ENCODE results near the gene DDX24. TPM values are rescaled to one million over a fixed set of nuclear protein-coding genes. Genes with fewer than 3 reads are reported as not detected.

The DDX24 gene
- polyA plus RNA-seq, 4 donors = 121 to 173 (median 163) TPM

DNA sequence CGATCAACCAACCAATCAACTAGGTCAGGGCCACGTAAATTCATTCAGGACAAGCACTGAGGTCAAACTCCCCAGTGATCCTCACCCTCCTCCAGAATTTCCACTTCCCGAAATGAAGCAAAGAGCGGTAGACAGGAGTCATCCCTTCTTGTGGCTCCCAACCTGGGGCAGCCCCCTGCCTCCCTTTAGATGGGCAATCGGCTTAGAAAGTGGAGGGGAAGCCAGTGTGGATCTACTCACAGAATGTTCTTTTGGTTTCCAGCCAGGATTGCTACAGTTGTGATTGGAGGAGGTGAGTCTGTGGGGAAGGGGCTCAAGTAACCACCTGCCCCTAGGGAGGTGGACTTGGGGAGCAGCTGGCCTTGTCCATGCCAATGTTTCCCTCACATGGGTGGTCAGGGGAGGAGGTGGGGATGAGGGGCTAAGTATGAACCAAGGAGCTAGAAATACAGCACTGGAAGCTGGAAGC is 33.6 kb upstream of the DDX24 start:
- no peak for DNase-seq (ENCODE audit: low read depth in 4 of 4, low spot score in 3 of 4)

DNA sequence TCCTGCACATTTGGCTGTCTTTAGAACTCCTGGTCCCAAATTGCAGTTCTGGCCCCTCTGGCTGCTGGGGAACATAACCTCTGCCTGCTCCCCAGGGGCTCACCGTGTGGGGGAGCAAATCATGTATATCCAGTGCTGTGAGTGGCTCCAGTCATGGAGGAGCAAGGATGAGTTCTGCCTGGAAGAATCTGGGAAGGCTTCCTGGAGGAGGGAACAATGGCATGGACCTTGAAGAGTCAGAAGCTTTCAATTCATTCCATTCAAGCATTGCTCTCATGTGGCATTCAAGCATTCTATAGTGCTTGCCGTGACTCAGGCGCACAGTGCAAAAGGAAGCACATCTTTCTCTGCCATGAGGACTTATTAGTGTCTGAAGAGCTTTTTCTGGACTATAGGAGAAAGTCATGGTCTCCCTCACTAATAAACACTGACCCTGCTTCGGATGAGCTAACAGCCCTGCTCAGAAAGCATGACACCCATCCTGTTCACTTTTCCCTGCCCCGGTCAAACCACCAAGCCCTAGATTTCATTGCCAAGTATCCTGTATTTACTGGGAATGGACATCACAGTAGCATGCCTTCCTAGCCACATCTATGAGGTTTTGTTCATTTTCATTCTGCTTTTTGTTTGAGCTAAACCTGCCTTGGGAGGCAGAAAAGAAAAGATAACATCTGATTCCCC is 33.0 kb upstream of the DDX24 start:
- DNase-seq (ENCODE audit: low read depth in 4 of 4, low spot score in 3 of 4) = no peak

- DNase-seq (ENCODE audit: low read depth in 4 of 4, low spot score in 3 of 4) = no peak
These were observed 32.5 kb upstream of the DDX24 start for GRCh38 chr14:94113490-94113889.

GRCh38 chr14:94113073-94113472 is 32.1 kb upstream of the DDX24 start:
- no peak for DNase-seq (ENCODE audit: low read depth in 4 of 4, low spot score in 3 of 4)

DNA sequence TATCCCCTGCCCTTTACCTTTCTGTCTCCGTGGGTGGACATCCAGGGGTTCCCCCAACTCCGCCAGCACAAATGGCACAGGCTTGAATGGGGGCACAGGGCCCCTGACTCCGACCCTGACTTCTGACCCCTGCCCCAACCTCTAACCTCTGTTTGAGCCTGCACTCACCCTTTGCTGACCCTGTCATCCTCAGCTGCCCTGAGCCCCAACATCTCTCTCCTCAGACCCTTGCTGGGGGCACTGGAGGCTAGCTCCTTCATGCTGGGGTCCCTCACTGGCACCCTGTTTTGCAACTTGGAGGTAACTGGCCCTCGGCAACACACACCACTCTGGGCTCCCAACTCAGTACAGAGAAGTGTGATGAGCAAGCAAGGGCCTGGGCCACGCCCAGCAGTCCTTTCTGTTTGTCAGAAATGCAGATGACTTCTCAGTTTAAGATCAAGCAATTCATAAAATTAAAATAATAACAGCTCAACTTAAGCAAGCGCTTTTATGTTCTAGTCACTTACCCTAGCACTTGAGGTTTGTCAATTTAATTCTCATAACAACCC is 31.6 kb upstream of the DDX24 start:
- DNase-seq (ENCODE audit: low read depth in 4 of 4, low spot score in 3 of 4) = no peak

GRCh38 chr14:94111276-94112095 is 30.5 kb upstream of the DDX24 start:
- DNase-seq (ENCODE audit: low read depth in 4 of 4, low spot score in 3 of 4) = no peak

- no peak for DNase-seq (ENCODE audit: low read depth in 4 of 4, low spot score in 3 of 4)
These were observed 29.7 kb upstream of the DDX24 start, which contains the start of gene IFI27 for GRCh38 chr14:94110552-94111181. IFI27 (plus strand) TSS chr14:94110736.

- DNase-seq (ENCODE audit: low read depth in 4 of 4, low spot score in 3 of 4) = no peak
These were observed 28.9 kb upstream of the DDX24 start for GRCh38 chr14:94109915-94110250.

DNA sequence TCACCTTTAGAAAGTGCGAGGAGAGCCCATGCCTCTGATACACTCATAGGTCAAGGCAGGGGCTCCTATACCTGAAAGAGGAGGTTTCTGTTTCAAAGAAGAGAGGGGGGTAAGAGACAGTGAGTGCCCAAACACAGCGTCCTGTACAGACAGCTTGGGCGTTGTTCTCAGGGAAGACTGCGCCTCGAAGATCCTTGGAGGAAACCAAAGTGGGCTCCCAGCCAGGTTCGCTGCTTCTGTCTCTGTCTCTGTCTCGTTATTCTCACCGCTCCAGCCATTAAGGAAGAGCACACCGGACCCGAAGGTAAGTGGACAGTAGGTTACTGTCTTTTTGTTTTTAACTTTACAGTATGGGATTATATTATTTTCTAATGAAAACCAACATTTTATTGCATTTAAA is 23.7 kb upstream of the DDX24 start:
- DNase-seq (ENCODE audit: low read depth in 4 of 4, low spot score in 3 of 4) = no peak

DNA sequence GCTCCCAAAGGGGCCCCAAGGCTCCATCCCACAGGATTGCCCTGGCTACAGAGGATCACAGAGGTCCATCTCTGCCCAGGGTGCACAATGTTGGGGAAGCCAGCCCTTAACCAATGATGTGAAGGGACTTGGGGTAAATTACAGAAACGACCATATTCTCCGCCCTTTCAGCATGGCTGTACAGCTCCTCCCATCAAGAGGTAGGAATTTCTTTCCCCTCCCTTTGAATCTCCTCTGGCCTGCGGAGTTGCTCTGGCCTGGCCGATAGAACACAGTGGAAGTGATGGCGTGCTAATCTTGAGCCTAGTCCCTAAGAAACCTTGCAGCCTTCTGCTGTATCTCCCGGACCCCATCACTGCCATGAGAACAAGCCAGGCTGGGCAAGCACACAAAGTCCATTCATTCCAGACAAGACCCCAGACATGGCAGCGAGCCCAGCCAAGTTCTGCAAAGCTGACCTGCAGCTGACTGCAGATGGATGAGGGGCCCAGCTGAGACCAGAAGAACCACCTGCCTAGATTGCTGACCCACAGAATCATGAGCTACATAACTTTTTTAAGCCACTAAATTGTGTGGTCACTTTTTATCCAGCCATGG is 22.6 kb upstream of the DDX24 start:
- DNase-seq (ENCODE audit: low read depth in 4 of 4, low spot score in 3 of 4) = no peak

- DNase-seq (ENCODE audit: low read depth in 4 of 4, low spot score in 3 of 4) = no peak
These were observed 21.9 kb upstream of the DDX24 start for GRCh38 chr14:94102768-94103482.

DNA sequence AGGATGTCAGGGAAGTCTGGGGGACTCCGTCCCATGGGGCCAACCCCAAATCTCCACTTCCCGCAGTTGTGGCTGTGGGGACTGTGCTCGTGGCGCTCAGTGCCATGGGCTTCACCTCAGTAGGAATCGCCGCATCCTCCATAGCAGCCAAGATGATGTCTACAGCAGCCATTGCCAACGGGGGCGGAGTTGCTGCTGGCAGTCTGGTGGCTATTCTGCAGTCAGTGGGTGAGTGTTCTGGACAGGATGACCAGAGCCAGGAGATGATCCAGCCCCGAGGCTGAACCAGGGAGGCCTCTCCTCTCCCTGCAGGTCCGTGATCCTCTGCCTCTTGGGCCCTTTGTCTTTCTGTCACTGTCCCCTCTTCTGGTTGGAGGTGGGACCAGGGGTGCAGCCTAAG is 20.7 kb upstream of the DDX24 start:
- no peak for DNase-seq (ENCODE audit: low read depth in 4 of 4, low spot score in 3 of 4)

DNA sequence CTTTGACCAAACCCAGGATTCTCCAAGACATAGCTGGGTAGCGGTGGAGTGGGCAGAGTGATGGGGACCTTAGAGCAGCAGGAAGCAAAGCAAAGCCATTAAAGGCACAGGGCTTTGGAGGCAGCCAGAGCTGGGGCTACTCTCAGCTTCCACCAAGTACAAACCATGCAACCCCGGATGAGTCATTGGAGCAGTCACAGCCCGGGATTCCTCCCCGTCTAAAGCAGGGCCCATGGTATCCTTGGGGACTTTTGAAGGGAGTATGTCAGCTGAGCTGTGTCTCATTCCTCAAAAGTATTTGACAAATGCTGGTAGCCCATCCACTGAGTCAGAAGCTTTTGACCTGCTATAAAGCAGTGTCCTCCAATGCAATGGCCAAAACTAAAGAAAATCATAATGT is 19.8 kb upstream of the DDX24 start:
- DNase-seq (ENCODE audit: low read depth in 4 of 4, low spot score in 3 of 4) = no peak

DNA sequence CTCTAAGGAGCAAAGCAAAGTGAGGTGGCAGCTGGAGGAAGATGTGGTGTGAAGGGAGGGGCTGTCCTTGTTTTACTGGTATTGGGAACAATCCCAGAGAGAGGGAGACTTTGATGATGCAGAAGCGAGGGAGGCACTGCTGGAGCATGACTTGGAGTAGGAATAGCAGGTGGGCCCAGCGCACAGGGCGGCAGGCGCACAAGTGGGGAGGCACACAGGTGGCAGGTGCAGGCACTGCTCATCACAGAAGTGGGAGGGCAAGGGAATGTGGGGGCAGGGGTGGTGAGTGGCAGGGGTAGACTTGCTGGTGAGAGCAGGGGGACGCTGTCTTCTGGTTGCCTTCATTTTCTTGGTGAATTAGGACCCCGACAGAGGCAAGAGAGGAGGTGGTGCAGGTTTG is 18.0 kb upstream of the DDX24 start:
- no peak for DNase-seq (ENCODE audit: low read depth in 4 of 4, low spot score in 3 of 4)

GRCh38 chr14:94098326-94098992 is 17.5 kb upstream of the DDX24 start:
- DNase-seq (ENCODE audit: low read depth in 4 of 4, low spot score in 3 of 4) = no peak

DNA sequence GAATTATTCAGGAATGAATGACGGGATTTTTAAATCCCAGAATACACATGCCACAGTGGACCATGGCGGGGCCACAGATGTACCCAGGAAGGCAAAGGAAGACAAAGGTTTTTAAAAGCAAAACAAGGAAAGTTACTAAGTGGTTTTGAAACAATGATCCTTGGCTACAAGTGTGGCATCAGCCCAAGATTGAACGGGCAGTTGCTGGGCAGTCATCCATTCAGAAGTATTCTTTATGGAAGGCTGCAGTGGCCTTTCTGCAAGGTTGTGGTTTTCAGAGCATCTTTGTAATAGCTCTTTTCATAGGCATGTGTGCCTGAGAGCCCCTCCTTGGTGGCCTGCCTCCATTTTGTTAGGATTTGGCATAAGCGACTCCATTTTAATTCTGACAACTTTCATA is 16.1 kb upstream of the DDX24 start:
- DNase-seq (ENCODE audit: low read depth in 4 of 4, low spot score in 3 of 4) = no peak

DNA sequence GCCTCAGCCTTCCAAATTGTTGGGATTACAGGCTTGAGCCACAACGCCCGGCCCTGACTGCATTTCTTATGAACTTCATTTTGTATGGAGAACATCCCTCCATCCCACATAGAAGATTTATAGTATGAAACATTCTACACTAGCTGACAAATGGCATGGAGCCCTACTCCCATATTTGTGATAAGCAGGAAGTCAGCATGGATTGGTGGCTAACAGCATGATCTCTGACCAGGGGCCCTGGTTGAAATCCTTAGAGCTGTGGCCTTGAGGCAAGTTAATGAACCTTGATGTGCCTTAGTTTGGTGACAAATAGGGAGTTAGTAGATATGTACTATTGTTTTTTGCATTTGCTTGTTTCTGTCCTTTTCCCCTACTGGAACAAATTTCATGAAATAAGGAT is 12.4 kb upstream of the DDX24 start:
- DNase-seq (ENCODE audit: low read depth in 4 of 4, low spot score in 3 of 4) = no peak

DNA sequence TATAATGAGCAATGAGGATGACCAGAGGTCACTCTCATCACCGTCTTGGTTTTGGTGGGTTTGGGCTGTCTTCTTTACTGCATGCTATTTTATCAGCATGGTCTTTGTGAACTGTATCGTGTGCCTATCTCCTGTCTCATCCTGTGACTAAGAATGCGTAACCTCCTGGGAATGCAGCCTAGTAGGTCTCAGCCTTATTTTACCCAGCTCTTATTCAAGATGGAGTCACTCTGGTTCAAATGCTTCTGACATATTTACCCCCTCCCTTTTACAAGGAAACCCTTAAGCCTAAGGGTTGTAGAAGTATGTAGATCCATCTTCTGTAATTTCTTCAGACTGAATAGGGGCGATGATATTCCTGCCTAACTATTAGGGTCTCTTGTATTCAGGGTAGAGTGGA is 8.5 kb upstream of the DDX24 start:
- no peak for DNase-seq (ENCODE audit: low read depth in 4 of 4, low spot score in 3 of 4)

- no peak for DNase-seq (ENCODE audit: low read depth in 4 of 4, low spot score in 3 of 4)
These were observed 7.5 kb upstream of the DDX24 start for GRCh38 chr14:94088516-94088915.

GRCh38 chr14:94087891-94088290 is 6.9 kb upstream of the DDX24 start:
- DNase-seq (ENCODE audit: low read depth in 4 of 4, low spot score in 3 of 4) = no peak
